WERI-Rb-1 (cell line): Measurements from ENCODE around the gene ITPR3.
A peak's percentile ranks its signal among the peaks of the same experiment; 100 is the strongest.

Experiments used
- DNase-seq: peaks from one replicate; pipeline ENCODE4 v3.0.0-alpha.2; 2020
- H3K27ac ChIP-seq: fragments of 250-450 bp; sonication (Bioruptor Pico); 2 replicates; pipeline ENCODE4 v1.5.1; 2020; ENCODE audit warnings: mild to moderate bottlenecking, moderate library complexity
- H3K27me3 ChIP-seq: fragments of 250-450 bp; sonication (Bioruptor Pico); 2 replicates; pipeline ENCODE4 v1.5.1; 2021; ENCODE audit warnings: mild to moderate bottlenecking, low read depth, moderate library complexity; ENCODE audit not compliant: insufficient read depth, severe bottlenecking
- H3K36me3 ChIP-seq: fragments of 250-450 bp; sonication (Bioruptor Pico); 2 replicates; pipeline ENCODE4 v1.5.1; 2020; ENCODE audit warnings: mild to moderate bottlenecking, moderate library complexity
- H3K4me3 ChIP-seq: 2 replicates; pipeline ENCODE4 v1.5.1; 2011; ENCODE audit warnings: low read depth, mild to moderate bottlenecking, control low read depth, low read length
- H3K9me3 ChIP-seq: fragments of 250-450 bp; sonication (Bioruptor Pico); 2 replicates; pipeline ENCODE4 v1.5.1; 2021; ENCODE audit warnings: mild to moderate bottlenecking, moderate library complexity; ENCODE audit not compliant: severe bottlenecking
- CTCF ChIP-seq: IDR thresholded peaks from 2 replicates; pipeline ENCODE4 v1.5.1; 2011; ENCODE audit warnings: low read depth, mild to moderate bottlenecking, control low read depth, inconsistent platforms, low read length

Gene ITPR3

GRCh38 chr6:33702345-33702977 lies 81.3 kb downstream of the ITPR3 start:
- DNase-seq, result peak; percentile 79
- TF ChIP-seq CTCF, result peak; percentile 87
- Histone ChIP-seq H3K9me3 (no peaks in the 10 kb centered on the region), H3K27me3 (no peaks in the 10 kb centered on the region), H3K4me3 (no peak overlapping the region), H3K36me3 (peaks cover 94% of the 10 kb centered on the region), H3K27ac (peak overlapping the region; percentile 11; the same call in 1 of the 2 replicates)

GRCh38 chr6:33704215-33705066 lies 83.3 kb downstream of the ITPR3 start:
- Histone ChIP-seq H3K27ac (no peak overlapping the region), H3K4me3 (no peak overlapping the region), H3K36me3 (peaks cover 95% of the 10 kb centered on the region), H3K9me3 (no peaks in the 10 kb centered on the region), H3K27me3 (no peaks in the 10 kb centered on the region)
- TF ChIP-seq CTCF, result no peak
- no peak for DNase-seq

- no peak for DNase-seq
- Histone ChIP-seq H3K4me3 (no peak overlapping the region), H3K9me3 (no peaks in the 10 kb centered on the region), H3K36me3 (peaks cover 95% of the 10 kb centered on the region), H3K27me3 (no peaks in the 10 kb centered on the region), H3K27ac (no peak overlapping the region)
- no peak for TF ChIP-seq CTCF
Observed at GRCh38 chr6:33705268-33705885, 84.3 kb downstream of the ITPR3 start.

GRCh38 chr6:33705955-33706725 lies 85.0 kb downstream of the ITPR3 start:
- no peak for TF ChIP-seq CTCF
- Histone ChIP-seq H3K36me3 (peaks cover 90% of the 10 kb centered on the region), H3K27ac (no peak overlapping the region), H3K4me3 (no peak overlapping the region), H3K9me3 (no peaks in the 10 kb centered on the region), H3K27me3 (no peaks in the 10 kb centered on the region)
- DNase-seq, result no peak

- H3K9me3 ChIP-seq, result no peaks in the 10 kb centered on the region
- H3K27me3 ChIP-seq, result no peaks in the 10 kb centered on the region
- 0 out of 2 replicates have a peak overlapping the region, but pooled peaks have one; percentile 99 for H3K27ac ChIP-seq
- peaks cover 75% of the 10 kb centered on the region for H3K36me3 ChIP-seq
- no peak for DNase-seq
- no peak for TF ChIP-seq CTCF
- no peak overlapping the region for H3K4me3 ChIP-seq
Observed at GRCh38 chr6:33707771-33708170, 86.6 kb downstream of the ITPR3 start.
